ENCODE data around the gene CYP8B1.

DNA sequence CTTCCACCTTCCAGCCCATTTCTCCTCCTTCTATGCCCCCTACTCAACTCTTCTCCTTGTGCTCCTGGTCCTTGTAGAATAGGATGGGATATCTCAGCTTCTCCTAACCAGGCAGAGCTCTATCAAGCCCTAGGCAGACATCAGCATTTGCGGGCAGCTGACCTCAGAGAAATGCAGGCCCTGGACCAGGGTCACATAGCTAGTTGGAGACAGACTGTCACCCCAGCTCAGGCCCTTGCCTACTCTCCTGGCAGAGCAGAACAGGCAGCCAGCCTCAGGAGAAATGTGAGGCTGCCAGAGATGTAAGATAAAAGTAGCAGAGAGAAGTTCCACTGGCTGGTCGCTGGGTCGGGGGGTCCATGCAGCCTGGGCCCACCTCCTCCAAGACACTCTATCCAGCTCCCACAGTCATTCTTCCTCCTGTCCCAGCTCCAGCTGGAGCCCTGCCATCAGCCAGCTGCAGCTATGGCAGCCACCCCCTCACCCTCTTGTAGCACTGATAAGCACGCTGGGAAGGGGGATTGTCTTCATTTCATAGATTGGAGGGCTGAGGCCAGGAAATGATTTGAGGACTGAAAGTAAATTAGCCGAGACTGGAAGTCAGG is 4.0 kb downstream of the CYP8B1 start:
- TF ChIP-seq, protein P1, sequence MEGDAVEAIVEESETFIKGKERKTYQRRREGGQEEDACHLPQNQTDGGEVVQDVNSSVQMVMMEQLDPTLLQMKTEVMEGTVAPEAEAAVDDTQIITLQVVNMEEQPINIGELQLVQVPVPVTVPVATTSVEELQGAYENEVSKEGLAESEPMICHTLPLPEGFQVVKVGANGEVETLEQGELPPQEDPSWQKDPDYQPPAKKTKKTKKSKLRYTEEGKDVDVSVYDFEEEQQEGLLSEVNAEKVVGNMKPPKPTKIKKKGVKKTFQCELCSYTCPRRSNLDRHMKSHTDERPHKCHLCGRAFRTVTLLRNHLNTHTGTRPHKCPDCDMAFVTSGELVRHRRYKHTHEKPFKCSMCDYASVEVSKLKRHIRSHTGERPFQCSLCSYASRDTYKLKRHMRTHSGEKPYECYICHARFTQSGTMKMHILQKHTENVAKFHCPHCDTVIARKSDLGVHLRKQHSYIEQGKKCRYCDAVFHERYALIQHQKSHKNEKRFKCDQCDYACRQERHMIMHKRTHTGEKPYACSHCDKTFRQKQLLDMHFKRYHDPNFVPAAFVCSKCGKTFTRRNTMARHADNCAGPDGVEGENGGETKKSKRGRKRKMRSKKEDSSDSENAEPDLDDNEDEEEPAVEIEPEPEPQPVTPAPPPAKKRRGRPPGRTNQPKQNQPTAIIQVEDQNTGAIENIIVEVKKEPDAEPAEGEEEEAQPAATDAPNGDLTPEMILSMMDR (IDR thresholded peaks at IDR 0.05; ENCODE audit: low read depth, low read length, poor library complexity, severe bottlenecking): no peak
- TF ChIP-seq EZH2phosphoT487 (IDR thresholded peaks at IDR 0.05; ENCODE audit: borderline replicate concordance, low read length): no peak

All from DOHH2 (cell line).